ENCODE measurements around the gene TSPO. TPM values are rescaled to one million over a fixed set of nuclear protein-coding genes. Genes with fewer than 3 reads are reported as not detected.

The TSPO gene
- total RNA-seq, 6 experiments from 2014 or later = 325 to 442 (median 361) TPM

GRCh38 chr22:43182726-43183125 lies 31.4 kb downstream of the TSPO start:
- no peak overlapping the region for H3K27ac Mint-ChIP-seq
- no peak overlapping the region for H3K4me3 Mint-ChIP-seq
- no peaks in the 10 kb centered on the region; the same call in 1 of the 2 replicates for H3K27me3 Mint-ChIP-seq (ENCODE audit: insufficient read depth)
- no peak for TF ChIP-seq CTCF (IDR thresholded peaks at IDR 0.05)
- H3K4me1 Mint-ChIP-seq (ENCODE audit: low read depth) = peaks cover 17% of the 10 kb centered on the region
- no peaks in the 10 kb centered on the region for H3K9me3 Mint-ChIP-seq
- DNase-seq = no peak
- peaks cover 17% of the 10 kb centered on the region for H3K36me3 Mint-ChIP-seq (ENCODE audit: low read depth)

GRCh38 chr22:43183496-43184277 lies 32.3 kb downstream of the TSPO start:
- no peak for TF ChIP-seq CTCF (IDR thresholded peaks at IDR 0.05)
- DNase-seq = no peak
- H3K36me3 Mint-ChIP-seq (ENCODE audit: low read depth) = peaks cover 14% of the 10 kb centered on the region
- H3K9me3 Mint-ChIP-seq = no peaks in the 10 kb centered on the region
- no peaks in the 10 kb centered on the region; the same call in 1 of the 2 replicates for H3K27me3 Mint-ChIP-seq (ENCODE audit: insufficient read depth)
- H3K4me1 Mint-ChIP-seq (ENCODE audit: low read depth) = peaks cover 18% of the 10 kb centered on the region
- H3K27ac Mint-ChIP-seq = no peak overlapping the region
- no peak overlapping the region; the same call in 1 of the 2 replicates for H3K4me3 Mint-ChIP-seq

GRCh38 chr22:43185860-43186261 lies 34.5 kb downstream of the TSPO start:
- peaks cover 12% of the 10 kb centered on the region for H3K36me3 Mint-ChIP-seq (ENCODE audit: low read depth)
- peak overlapping the region; percentile 85 for H3K4me3 Mint-ChIP-seq
- peaks cover 1% of the 10 kb centered on the region for H3K27me3 Mint-ChIP-seq (ENCODE audit: insufficient read depth)
- peaks cover 26% of the 10 kb centered on the region for H3K4me1 Mint-ChIP-seq (ENCODE audit: low read depth)
- H3K27ac Mint-ChIP-seq = peak overlapping the region; percentile 60
- TF ChIP-seq CTCF (IDR thresholded peaks at IDR 0.05) = no peak; the same call in 1 of the 2 replicates
- no peaks in the 10 kb centered on the region; the same call in 1 of the 2 replicates for H3K9me3 Mint-ChIP-seq
- peak; percentile 15 for DNase-seq

GRCh38 chr22:43186272-43187170 lies 35.2 kb downstream of the TSPO start, which contains the start of gene TTLL12:
Gene TTLL12 (minus strand): TSS chr22:43187134. CDS start chr22:43187069, 65 bp downstream.
- peak; percentile 20 for DNase-seq
- H3K9me3 Mint-ChIP-seq = no peaks in the 10 kb centered on the region; the same call in 1 of the 2 replicates
- peak within 1 kb of the TSS; percentile 85 for H3K4me3 Mint-ChIP-seq
- H3K27ac Mint-ChIP-seq = peak within 1 kb of the TSS; percentile 80
- TF ChIP-seq CTCF (IDR thresholded peaks at IDR 0.05) = no peak
- peaks cover 8% of the 10 kb centered on the region for H3K27me3 Mint-ChIP-seq (ENCODE audit: insufficient read depth)
- H3K4me1 Mint-ChIP-seq (ENCODE audit: low read depth) = peaks cover 26% of the 10 kb centered on the region
- H3K36me3 Mint-ChIP-seq (ENCODE audit: low read depth) = peaks cover 11% of the 10 kb centered on the region
